Right lobe of liver (tissue), 4 donors: ENCODE measurements around the gene HPS5.

ENCODE experiments used
- POLR2A ChIP-seq: fragments of 450-650 bp; IDR thresholded peaks from one replicate; pipeline ENCODE4 v1.6.1; 2017; ENCODE audit warnings: antibody characterized with exemption, mild to moderate bottlenecking
- TF ChIP-seq, protein P1 (sequence below), 4 donors: fragments of 200-600 bp in 3 of 4; fragments of 450-650 bp in 1 of 4; IDR thresholded peaks; one replicate each; pipeline versions ENCODE4 v1.5.1 to v1.8.0; 2016 to 2022; ENCODE audit warnings: antibody characterized with exemption in 4 of 4, mild to moderate bottlenecking in 2 of 4
- donor health status: DM: no; HTN: no; CAD: no.
- donor health status: DM: no; HTN: no; CAD: no.
- donor health status: DM: no; HTN: yes; CAD: no.

DNA sequence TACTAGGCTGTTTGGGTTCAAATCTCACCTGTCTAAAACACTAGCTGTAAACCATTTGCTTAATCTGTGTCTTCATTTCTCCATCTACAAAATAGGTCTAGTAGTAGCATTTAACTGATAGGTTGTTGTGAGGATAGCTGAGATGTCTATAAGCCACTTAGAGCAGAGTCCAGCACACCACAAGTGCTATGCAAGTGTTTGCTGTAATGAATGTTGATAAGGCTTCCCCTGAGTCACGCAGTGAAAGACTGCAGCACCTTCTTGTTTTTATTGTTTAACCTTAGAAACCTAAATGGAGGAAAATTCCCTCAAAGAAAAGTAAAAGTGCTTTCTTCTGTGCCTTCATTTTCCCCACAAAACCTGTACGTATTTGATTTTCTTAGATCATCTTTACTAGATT lies 49.3 kb upstream of the HPS5 start:
- TF ChIP-seq POLR2A, result no peak
- TF ChIP-seq, protein P1, sequence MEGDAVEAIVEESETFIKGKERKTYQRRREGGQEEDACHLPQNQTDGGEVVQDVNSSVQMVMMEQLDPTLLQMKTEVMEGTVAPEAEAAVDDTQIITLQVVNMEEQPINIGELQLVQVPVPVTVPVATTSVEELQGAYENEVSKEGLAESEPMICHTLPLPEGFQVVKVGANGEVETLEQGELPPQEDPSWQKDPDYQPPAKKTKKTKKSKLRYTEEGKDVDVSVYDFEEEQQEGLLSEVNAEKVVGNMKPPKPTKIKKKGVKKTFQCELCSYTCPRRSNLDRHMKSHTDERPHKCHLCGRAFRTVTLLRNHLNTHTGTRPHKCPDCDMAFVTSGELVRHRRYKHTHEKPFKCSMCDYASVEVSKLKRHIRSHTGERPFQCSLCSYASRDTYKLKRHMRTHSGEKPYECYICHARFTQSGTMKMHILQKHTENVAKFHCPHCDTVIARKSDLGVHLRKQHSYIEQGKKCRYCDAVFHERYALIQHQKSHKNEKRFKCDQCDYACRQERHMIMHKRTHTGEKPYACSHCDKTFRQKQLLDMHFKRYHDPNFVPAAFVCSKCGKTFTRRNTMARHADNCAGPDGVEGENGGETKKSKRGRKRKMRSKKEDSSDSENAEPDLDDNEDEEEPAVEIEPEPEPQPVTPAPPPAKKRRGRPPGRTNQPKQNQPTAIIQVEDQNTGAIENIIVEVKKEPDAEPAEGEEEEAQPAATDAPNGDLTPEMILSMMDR (IDR thresholded peaks at IDR 0.05), result no peak
